HEK293 (cell line): ENCODE measurements around the gene VPS26B.

Experiments used
- TRIM28 ChIP-seq: IDR thresholded peaks from 2 replicates; pipeline ENCODE4 v1.6.1; 2011; ENCODE audit warnings: low read length, control low read depth, borderline replicate concordance
- ZNF24 ChIP-seq: fragments of 450-650 bp; formaldehyde crosslinking; IDR thresholded peaks from 2 replicates; pipeline ENCODE4 v1.5.1; 2016; ENCODE audit warnings: missing biosample characterization, missing genetic modification characterization
- ZNF274 ChIP-seq, 2 experiments: fragments of 200-500 bp in 1 of 2; fragments of 450-650 bp in 1 of 2; sonication (Bioruptor generic) in 1 of 2; formaldehyde crosslinking in 1 of 2; IDR thresholded peaks; 2 replicates each; pipeline versions ENCODE4 v1.5.1 to v1.6.1; 2014 to 2016; ENCODE audit warnings: borderline replicate concordance in 1 of 2, inconsistent platforms in 1 of 2, low read length in 1 of 2, missing biosample characterization in 1 of 2, missing genetic modification characterization in 1 of 2
- TF ChIP-seq, protein P1 (sequence below): fragments of 450-650 bp; formaldehyde crosslinking; IDR thresholded peaks from 2 replicates; pipeline ENCODE4 v1.5.1; 2016; ENCODE audit warnings: missing biosample characterization, missing genetic modification characterization
- TF ChIP-seq, protein P2 (sequence below): fragments of 450-650 bp; formaldehyde crosslinking; conservative IDR thresholded peaks from 2 replicates; pipeline ENCODE4 v1.5.1; 2016; ENCODE audit warnings: low read depth, missing biosample characterization, missing genetic modification characterization
- TF ChIP-seq, protein P3 (sequence below): fragments of 450-650 bp; formaldehyde crosslinking; IDR thresholded peaks from 2 replicates; pipeline ENCODE4 v1.5.1; 2016; ENCODE audit warnings: missing biosample characterization, missing genetic modification characterization, low read depth
- TF ChIP-seq, protein P4 (sequence below): fragments of 450-650 bp; formaldehyde crosslinking; IDR thresholded peaks from 2 replicates; pipeline ENCODE4 v1.5.1; 2016; ENCODE audit warnings: missing biosample characterization, missing genetic modification characterization

DNA sequence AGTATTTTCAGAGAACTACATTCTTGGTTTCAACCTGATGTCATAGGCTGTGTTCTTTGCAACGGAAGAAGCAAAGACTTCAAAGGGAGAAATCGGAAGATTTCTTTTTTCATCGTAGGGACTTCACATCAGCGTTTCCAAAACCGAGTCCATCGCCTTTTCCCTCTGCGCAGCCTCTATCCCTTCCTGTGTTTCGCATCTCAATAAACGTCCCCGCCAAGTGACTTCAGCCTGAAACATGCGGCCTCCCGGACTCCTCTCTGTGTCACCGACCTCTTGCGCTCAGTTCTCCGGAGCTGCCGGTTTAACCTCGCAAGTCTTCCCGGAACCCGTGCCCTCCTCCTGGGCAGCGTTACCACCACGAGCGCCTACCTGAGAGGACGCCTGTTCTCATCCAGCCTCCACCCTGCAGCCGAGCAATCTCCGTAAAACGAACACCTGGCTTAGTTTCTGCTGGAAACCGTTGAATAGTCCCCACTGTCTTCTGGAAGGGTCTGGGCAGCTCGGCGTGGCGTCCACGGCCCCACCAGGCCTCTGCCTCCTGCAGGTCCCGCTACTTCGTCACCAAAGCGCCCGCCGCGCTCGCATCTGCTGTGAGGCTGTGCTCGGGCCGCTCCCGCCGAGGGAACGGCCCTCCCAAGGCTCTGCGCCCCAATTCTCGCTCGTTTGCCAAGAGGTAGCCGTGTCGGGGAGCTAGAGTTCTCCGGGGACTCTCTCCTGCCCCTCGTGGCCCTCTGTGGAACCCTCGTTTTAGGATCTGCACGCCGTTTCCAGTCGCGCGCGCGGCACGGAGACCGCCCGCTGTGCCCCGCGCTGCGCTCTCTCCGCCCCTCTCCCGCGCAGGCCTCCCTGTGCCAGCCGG is 51.3 kb downstream of the VPS26B start, which contains the start of gene GLB1L3:
- TF ChIP-seq, protein P1, sequence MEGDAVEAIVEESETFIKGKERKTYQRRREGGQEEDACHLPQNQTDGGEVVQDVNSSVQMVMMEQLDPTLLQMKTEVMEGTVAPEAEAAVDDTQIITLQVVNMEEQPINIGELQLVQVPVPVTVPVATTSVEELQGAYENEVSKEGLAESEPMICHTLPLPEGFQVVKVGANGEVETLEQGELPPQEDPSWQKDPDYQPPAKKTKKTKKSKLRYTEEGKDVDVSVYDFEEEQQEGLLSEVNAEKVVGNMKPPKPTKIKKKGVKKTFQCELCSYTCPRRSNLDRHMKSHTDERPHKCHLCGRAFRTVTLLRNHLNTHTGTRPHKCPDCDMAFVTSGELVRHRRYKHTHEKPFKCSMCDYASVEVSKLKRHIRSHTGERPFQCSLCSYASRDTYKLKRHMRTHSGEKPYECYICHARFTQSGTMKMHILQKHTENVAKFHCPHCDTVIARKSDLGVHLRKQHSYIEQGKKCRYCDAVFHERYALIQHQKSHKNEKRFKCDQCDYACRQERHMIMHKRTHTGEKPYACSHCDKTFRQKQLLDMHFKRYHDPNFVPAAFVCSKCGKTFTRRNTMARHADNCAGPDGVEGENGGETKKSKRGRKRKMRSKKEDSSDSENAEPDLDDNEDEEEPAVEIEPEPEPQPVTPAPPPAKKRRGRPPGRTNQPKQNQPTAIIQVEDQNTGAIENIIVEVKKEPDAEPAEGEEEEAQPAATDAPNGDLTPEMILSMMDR (tag by site-specific recombination) = peak; percentile 91
- TF ChIP-seq, protein P2, sequence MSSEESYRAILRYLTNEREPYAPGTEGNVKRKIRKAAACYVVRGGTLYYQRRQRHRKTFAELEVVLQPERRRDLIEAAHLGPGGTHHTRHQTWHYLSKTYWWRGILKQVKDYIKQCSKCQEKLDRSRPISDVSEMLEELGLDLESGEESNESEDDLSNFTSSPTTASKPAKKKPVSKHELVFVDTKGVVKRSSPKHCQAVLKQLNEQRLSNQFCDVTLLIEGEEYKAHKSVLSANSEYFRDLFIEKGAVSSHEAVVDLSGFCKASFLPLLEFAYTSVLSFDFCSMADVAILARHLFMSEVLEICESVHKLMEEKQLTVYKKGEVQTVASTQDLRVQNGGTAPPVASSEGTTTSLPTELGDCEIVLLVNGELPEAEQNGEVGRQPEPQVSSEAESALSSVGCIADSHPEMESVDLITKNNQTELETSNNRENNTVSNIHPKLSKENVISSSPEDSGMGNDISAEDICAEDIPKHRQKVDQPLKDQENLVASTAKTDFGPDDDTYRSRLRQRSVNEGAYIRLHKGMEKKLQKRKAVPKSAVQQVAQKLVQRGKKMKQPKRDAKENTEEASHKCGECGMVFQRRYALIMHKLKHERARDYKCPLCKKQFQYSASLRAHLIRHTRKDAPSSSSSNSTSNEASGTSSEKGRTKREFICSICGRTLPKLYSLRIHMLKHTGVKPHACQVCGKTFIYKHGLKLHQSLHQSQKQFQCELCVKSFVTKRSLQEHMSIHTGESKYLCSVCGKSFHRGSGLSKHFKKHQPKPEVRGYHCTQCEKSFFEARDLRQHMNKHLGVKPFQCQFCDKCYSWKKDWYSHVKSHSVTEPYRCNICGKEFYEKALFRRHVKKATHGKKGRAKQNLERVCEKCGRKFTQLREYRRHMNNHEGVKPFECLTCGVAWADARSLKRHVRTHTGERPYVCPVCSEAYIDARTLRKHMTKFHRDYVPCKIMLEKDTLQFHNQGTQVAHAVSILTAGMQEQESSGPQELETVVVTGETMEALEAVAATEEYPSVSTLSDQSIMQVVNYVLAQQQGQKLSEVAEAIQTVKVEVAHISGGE (tag by site-specific recombination) = no peak; the same call in 1 of the 2 replicates
- no peak for TF ChIP-seq ZNF24 (tag by site-specific recombination)
- no peak for TF ChIP-seq TRIM28
- TF ChIP-seq, protein P3, sequence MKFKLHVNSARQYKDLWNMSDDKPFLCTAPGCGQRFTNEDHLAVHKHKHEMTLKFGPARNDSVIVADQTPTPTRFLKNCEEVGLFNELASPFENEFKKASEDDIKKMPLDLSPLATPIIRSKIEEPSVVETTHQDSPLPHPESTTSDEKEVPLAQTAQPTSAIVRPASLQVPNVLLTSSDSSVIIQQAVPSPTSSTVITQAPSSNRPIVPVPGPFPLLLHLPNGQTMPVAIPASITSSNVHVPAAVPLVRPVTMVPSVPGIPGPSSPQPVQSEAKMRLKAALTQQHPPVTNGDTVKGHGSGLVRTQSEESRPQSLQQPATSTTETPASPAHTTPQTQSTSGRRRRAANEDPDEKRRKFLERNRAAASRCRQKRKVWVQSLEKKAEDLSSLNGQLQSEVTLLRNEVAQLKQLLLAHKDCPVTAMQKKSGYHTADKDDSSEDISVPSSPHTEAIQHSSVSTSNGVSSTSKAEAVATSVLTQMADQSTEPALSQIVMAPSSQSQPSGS (tag by site-specific recombination) = no peak
- TF ChIP-seq, protein P4, sequence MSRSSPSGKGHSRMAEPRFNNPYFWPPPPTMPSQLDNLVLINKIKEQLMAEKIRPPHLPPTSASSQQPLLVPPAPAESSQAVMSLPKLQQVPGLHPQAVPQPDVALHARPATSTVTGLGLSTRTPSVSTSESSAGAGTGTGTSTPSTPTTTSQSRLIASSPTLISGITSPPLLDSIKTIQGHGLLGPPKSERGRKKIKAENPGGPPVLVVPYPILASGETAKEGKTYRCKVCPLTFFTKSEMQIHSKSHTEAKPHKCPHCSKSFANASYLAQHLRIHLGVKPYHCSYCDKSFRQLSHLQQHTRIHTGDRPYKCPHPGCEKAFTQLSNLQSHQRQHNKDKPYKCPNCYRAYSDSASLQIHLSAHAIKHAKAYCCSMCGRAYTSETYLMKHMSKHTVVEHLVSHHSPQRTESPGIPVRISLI (tag by site-specific recombination) = no peak
- no peak for TF ChIP-seq ZNF274 (IDR thresholded peaks at IDR 0.05; ENCODE audit: low read length)
- TF ChIP-seq ZNF274 (tag by site-specific recombination; IDR thresholded peaks at IDR 0.05; ENCODE audit: borderline replicate concordance) = no peak
